ENCODE results near the gene NAALADL2.
A peak's percentile ranks its signal among the peaks of the same experiment; 100 is the strongest.
"Not testable (repeated sequence)": the region's sequence is repeated elsewhere in the genome, so short reads cannot be mapped to it uniquely, and the experiment has no call there.

Gene NAALADL2

DNA sequence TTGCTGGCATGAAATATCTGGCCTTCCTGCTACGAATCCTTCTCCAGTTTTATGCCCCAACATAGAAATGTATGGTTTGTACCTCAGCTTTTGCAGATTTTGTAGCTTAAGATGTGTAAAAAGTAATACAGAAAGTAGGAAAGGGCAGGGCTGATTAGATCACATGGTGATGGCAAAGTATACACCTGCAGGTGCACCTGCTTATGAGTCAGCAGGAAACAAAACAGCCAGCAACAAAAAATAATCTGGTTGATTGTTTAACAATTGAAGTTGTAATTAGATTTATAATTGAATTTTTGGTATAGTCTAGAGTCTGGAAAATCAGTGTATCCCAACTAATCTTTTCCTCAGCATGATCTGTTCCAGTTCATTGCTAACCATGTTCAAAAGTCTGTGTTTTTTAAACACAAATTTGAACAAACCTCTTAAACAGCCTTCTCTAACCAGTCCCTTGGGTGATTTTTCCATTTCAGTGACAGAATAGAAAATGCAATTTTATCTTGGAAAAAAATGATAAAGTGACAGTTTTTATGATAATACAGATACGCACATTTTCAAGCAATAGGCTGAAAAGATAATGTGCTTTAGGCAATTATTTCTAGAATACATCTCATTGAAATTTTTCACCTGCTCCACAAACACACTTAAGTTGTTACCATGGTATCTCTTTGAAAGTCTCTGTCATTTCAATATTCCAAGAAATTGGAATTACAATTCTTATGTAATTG, 477.4 kb downstream of the NAALADL2 start:
- DNase-seq: peak; percentile 46

DNA sequence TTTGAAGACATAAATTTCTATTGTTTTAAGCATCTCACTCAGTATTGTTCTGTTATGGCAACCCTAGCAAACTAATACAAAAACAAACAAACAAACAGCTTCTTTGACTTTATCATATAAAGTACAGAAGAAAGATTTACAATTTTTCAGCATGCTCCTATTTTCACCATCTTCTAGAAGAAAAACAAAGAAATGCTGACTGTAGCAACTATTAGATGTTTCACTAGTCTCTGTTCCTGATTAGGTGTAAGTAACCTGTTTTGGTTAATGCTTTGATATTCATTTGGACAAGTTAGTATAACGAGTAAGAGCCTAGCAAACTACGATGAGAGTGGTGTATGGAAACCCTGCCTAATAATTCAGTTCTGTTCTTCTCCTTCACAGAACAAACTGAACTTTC, 478.5 kb downstream of the NAALADL2 start:
- no peak for DNase-seq

DNA sequence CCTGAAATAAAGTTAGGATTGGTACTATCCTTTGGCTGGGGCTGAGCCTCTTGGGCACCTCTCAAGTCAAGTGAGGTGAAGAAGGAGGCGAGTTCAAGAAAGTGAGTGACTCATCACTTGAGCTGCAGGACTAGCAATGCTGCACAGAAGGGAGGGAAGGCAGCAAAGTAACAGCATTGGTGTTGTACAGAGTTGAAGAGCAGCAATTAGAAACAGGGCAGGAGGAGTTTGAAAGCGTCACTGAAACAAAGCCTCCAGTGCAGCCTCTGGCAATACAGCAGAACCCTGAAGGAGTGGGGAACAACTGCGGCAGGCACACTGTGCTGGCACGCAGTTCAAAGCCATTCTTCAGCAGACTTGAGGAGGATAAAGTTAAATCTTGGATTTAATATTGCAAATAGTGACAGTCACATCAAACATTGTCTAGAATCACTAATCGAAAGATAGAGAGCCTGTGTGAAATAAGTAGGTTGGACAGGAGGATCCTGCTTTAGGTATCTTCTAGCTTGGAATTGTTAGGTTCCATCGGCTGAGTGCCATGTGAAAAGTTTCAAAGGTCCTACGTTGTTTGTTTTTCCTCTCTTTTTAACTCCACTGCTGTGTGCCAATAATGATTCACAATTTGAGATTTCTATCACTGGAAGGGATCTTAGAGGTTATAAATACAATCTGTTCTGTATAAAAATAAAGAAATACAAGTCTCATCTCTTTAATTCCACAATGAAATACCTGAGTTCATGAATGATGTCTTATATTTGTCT, 479.8 kb downstream of the NAALADL2 start:
- peak; percentile 34 for DNase-seq

DNA sequence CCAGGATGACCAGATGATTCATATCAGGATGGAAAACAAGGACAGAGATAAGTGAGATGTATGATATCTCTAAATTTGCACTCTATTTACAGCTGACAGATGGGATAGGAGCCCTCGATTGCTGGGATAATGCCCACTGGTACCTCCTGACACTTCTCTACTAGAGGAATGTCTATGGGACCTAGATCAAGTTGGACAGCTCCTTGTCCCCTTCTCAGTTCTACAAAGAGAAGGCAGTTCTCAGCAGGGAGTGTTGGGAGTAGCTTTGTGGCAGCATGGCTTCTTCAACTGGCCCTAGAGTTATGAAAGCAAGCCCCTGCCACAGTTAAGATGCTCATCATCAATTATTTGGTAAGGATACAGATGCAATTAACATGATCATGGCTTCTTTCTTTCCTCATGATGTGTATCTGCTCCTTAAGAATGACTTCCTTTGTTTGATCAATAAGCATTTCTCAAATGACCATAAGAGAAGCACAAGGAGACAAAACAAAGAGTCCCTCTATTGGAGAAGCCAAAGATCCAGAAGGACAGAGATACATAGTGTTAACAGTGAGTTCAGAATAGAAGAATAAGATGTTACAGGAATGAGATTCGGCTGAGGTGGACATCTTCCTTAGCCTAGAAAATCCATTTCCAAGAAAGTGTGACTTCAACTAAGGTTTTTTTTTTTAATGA, 481.3 kb downstream of the NAALADL2 start:
- no peak for DNase-seq

DNA sequence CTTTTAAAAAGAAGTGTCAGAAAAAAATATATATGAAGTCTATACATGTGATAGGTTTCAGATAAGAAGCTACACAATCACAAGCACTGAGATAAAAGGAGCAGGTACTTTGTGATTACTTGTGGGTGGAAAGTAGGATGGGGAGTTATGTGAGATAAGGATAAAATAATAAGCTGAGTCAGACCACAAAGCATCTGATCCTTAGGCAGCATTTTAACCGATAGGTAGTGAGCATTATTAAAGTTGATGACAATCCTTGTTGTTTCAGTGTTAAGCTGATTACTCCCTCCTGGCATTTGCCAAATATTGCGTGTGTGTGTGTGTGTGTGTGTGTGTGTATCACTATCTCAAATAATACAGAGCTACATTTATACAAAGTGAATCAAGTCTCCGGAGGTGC, 483.1 kb downstream of the NAALADL2 start:
- DNase-seq: no peak

DNA sequence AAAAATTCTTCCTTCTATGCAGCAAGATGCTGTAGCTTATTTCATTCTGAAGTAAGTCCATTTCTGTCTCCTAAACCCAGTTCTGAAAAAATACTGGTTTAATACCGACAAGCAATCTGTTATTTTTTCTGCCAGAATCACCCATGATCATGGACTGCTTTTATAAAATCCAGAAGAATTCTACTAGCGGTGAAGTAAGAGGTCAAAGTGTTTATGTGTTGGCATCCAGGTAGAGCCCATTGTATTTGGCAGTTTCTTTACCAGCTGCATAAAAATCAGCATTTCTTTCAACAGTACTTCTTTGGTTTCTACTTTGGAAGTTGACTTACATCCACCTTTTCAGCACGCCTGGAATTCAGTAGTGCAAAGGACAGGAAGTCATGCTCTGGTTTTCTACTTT, 484.8 kb downstream of the NAALADL2 start:
- no peak for DNase-seq

DNA sequence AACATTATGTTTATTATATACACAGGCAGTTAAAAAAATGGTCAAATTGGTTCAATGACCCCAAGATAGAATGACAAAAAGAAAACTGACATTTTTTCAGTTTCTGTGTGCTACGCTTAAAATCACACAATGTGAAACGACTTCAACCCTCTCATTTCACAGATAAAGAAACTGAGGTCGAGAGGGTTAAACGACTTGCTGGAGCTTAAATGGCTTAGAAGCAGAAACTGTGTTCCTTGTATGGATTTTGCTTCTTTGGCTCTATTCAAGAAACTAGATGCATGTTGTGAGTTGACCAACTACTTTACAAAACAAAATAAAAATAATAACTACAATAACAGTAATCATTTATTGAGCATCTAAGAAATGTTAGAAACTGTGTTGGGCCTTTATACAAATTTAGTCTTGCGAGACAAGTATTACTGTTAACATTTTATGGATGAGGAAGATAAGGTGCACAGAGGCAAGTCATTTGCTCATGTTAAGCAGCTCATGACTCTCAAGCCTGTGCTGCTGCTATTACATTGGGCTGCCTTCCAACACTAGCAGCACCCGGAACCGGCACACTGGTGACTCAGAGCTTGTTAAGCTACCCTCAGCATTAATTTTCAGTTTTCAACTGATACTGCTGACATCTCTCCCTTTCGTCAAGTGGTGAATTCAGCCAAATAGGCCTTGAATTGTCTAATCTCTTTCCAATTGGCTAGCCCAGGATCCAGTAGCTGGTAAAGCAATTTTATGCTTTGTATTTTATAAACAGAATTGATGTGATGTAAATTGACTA, 487.6 kb downstream of the NAALADL2 start:
- DNase-seq: peak; percentile 3

DNA sequence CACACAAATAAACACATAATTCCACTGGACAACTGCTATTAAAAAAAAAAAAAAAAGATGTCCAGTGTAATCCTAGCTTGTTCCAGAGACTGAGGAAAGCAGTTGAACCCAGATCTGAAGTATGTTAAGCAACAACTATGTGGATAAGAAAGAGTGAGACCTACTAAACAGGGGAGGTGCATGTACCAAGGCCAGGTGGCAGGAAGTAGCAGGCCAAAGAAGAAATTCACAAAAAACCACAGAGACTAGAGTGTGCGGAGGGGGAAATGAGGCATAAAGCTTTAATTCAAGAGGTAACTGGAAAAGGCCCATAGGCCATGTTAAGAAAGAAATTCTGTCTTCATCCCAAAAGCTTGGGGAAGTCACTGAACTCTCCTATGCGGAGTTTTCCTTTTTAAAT, 490.0 kb downstream of the NAALADL2 start:
- no peak for DNase-seq

DNA sequence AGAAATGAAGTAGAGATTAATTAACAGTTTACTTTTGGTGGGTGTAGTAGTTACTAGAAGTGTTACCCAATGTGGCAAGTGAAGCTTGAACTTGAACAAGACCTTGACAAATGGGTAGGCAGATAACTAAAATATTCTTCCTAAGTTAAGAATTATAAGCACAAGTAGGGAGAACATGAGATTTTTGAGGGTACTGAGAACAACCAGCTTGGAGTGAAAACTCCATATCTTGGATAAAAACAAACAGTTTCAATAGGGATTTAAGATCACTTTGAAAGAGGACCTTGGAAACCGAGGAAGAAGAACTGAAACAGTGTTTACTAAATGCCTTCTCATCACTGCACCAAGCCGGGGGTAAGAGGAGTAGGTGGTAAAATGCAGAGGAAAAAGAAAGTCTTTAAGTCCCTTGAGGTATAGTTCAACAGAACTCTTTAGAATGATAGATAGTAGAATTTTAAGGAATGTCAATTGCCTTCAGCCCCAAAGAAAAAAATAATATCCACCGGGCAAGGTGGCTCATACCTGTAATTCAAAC, 496.7 kb downstream of the NAALADL2 start:
- DNase-seq: no peak

DNA sequence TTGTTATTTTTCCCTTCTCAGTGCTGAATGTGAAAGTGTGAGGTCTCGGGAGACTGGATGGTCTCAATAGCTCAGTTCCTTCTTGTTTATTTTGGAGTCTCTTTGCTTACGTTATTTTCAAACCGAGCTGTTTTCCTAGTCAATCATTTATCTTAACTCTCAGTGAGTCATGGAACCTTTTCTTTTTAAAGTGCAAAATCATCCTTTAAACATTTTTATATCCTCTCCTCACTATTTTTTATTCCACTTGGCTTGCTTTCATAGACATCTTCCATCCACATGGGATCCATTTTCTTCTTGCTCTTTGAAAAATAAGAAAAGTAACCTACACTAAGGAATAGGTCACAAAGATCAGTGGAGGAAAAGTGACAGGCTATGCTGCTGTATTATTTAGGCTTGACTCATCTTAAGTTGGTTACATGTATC, 497.8 kb downstream of the NAALADL2 start:
- DNase-seq: no peak

DNA sequence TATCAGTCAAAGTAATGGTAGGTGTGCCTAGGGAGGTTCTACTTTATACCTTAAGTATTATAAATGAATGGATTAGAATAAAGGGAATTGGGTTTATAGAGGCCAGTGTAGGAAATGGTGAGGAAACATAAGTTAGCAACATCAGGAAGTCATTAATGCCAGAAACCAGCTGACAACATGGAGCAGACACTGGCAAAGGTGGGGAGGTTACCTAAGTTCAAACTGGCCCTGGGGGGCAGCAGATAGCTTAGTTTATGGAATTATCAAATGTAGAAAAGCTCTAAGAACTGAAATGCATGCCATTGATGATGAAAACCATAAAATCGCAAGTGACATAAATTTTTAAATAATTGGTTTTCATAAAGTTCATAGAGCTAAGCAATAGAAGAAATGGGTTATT, 498.6 kb downstream of the NAALADL2 start:
- DNase-seq: no peak

DNA sequence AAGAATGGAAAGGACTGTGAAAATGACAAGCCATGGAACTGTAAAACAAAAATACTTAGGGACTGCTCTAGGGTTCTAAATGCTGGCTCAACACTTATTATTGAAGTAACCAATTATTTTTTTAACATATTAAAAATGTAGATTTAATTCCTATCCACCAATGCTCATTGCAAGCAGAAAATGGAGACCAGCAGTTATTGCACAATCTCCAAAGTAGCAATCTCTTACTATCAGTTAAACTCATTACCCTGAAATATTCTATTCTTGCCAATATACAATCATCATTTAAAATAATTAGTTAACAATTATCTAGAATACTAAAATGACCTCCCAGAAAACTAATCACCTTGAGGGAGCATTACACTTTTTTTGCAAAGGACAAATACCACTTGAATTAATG, 499.8 kb downstream of the NAALADL2 start:
- DNase-seq: no peak

DNA sequence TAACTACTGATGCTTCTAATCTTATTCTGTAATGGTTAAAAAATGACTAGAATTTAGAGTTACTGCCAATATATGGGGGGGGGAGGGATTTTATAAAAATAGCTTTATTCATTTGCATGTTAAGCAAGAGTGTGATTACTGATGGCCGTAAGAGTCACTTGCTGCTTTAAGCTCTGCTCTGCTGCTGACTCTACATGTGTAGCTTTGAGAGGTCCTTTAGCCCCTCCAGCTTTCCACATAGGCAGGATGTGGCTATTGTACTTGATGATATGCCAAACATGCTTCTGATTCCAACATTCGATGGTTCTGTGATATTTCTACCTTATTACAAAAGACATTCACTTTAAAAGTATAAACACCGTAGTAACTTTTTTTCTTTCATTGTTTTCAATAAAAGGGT, 511.3 kb downstream of the NAALADL2 start:
- DNase-seq: peak; percentile 37

DNA sequence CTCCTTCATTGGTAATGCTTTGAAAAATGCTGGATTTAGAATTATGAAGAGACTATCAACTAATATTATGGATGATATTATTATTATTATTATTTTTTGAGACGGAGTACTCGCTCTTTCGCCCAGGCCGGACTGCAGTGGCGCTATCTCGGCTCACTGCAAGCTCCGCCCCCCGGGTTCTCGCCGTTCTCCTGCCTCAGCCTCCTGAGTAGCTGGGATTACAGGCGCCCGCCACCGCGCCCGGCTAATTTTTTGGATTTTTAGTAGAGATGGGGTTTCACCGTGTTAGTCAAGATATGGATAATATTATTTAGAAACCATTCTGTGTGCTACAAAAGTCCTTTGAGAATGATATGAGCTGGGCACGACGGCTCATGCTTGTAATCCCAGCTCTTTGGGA, 512.1 kb downstream of the NAALADL2 start:
- DNase-seq: not testable (repeated sequence)

DNA sequence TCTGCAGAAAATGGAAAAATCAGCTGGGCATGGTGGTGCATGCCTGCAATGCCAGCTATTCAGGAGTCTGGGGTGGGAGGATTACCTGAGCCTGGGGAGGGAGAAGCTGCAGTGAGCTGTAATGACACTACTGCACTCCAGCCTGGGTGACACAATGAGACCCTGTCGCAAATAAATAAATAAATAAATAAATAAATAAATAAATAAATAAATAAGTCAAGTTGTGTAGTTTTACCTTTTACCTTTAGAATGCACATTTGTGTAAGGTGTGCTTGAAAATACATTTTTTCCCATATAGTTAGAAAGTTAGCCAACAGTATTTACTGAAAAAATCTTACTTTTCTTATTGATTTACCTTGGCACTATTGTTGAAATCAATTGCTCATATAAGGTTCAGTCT, 515.6 kb downstream of the NAALADL2 start:
- DNase-seq: no peak

DNA sequence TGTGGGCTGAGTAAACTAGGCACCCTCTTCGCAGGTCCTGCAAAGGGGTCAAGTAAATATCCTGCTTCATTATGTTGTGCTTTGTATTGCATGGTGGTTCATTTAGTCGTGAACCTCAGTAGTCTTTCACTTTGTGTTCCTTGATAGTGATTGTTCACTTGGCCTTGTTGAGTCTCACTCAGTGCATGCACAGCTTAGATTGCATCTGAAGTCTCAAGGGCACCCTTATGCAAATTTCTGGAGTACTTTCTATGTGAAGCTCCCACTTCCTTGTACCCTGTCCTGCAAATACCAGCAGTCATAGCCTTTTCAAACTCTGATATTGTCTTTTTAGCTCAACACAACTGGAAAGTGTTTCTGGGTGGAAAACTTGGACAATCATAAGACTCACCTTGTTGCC, 519.2 kb downstream of the NAALADL2 start:
- DNase-seq: peak; percentile 59

DNA sequence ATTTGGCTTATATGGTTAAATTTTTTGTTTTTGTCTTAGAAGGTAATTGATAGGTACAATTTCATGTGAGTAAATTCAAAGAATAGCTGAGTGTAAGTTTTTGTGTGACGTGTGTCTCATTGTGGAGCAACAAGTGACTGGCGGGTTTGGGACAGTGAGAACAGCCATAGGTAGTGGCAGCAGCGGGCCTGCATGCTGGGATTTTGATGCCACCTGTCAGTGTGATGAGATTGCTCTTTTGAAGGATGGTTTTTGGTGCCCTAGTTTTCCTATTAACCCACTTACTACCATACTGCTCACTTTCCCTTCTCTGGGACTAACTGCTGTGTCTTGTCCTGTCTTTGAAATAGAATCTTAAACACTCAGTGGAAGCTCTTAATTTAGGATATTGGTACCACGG, 522.6 kb downstream of the NAALADL2 start:
- no peak for DNase-seq

DNA sequence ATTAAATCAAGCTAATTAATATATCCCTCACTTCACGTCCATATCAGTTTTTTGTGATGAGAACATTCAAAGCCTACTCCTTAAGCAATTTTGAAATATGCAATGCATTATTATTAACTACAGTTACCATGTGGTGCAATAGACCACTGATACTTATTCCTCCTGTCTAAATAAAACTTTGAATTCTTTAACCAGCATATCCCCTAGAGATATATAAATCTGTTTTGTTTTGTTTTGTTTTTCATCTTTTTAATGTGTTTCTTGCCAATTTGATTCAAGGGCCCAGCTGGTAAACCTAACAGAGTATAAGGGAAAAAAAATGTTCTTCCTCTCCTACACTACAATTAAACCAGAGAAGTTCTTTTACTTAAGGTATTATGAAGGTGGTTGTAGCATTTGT, 524.2 kb downstream of the NAALADL2 start:
- DNase-seq: no peak

DNA sequence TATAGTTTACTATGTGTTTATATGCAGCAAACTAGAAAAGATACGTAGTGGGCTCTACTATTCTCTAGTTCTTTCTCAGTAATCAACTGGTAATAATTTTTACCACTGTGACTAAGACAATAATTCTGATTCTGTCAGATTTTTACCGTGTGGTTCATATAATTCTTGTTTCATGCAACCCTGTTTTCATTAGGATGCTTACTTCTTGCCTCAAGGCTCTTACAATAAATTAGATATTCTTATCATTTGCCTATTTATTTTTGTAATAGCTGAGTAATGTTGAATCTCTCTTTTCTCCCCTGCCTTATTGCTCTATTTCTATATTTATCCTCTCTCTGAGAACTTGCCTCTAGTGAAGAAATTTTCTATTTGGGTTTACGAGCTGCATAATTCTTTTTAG, 524.7 kb downstream of the NAALADL2 start:
- no peak for DNase-seq

DNA sequence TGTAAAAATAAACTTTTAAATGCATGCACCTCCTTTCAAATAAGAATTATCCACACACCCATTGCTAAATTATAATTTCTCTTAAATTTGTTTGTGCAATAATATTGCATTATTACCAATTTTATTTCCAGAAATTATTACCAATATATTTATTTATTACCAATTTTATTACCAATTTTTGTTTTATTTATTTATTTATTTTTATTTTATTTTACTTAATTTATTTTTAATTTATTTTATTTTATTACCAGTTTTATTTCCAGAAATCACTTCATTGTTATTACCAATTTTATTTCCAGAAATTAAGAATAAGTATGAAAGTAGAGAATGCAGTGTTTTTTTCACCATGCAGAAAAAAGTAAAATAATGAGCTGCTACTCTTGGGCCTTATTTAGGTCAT, 525.4 kb downstream of the NAALADL2 start:
- DNase-seq: no peak

DNA sequence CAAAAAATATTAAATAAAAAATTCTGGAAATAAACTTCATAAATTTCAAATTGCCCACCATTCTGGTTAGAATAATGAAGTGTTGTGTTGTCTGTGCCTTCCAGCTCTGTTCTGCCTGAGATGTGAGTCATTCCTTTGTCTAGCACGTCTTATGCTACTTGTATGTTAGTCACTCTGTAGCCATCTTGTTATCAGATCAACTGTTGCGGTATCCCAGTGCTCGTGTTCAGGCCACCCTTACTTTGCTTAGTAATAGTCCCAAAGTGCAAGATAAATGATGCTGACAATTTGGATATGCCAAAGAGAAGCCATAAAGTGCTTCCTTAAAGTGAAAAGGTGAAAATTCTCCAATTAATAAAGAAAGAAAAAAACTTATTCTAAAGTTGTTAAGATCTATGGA, 527.5 kb downstream of the NAALADL2 start:
- DNase-seq: no peak

DNA sequence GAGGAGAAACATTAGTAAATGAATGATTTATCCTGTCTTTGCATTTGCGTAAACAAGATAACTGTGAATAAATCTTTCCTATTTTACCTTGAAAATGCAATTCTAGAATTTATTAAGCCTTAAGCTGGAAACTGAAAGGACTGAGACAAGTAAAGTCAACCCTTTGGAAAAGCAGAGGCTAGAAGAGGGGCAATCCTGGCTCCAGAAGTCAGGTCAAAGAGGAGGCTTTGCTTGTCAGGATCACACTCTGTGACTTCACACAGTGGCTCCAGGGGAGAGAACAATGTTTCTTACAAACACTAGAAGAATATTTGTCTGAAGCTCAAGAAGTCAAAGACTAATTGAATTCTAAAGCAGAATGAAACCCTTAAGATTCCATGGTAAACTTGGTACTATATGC, 530.4 kb downstream of the NAALADL2 start:
- DNase-seq: no peak

DNA sequence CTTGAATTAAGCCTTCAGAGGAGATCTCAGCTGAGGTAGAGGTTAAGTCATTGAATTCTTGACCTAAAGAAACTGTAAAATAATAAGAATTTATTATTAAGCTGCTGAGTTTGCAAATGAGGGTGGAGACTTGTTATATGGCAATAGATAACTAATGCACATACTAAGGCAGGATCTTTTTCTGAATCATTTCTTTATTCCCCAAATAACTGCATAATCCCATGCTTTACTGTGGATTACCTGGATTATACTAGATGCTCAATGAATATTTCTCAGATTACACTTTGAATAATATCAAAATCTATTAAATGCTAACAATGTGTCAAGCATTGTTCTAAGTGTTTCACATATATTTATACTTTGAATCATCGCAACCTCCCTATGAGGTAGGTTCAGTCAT, 532.5 kb downstream of the NAALADL2 start:
- DNase-seq: no peak
